HG02610 (cell line): Measurements from ENCODE around the gene FAM9B.
"Not testable (repeated sequence)": the region's sequence is repeated elsewhere in the genome, so short reads cannot be mapped to it uniquely, and the experiment has no call there.

Source experiments
- ATAC-seq: cut with Tn5 transposase; IDR thresholded peaks from one replicate; pipeline ENCODE4 v1.9.1; 2021; ENCODE audit warnings: mild to moderate bottlenecking, moderate library complexity; ENCODE audit not compliant: unreplicated experiment

Gene FAM9B

DNA sequence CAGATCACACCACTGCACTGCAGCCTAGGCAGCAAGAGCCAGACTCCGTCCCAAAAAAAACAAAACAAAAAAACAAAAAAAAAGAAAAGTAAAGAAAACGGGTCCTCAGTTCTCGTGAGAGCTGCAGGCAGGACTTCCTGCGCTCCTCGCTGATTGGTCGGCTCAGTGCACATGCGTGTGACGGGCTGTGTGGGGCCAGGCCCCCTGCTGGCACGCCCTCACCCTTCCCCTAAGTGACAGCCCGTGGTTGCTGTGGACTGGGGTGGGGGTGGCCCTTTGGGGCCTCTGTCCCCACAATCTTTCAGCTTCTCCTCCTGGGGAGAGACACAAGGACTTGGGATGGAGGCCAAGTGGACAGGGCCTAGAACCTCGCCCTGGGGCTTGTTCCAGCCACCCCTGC, at the start of gene FAM9B:
Gene FAM9B (minus strand): TSS at position 139 of the 400 bp plus-strand sequence. CDS start 1,141 bp downstream, outside the sequence.
- ATAC-seq, result no peak

DNA sequence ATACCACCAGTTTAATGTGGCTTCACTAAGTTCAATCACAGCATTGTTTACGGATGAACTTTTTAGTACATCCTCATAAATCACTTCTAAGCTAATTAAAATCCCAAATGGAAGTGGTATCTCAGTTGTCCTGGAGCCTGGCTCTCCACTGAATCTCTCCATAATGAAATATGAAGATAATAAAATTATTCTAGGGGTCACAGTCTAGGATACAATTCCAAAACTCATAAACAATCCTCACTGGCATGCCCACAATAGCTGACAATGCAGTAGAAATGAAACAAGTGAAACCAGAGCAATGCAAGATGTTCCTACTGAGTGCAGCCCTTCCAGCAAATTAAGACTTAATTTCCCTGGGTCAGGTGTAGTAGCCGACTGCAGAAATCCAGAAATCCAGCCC, 47.3 kb upstream of the FAM9B start:
- ATAC-seq, result no peak

DNA sequence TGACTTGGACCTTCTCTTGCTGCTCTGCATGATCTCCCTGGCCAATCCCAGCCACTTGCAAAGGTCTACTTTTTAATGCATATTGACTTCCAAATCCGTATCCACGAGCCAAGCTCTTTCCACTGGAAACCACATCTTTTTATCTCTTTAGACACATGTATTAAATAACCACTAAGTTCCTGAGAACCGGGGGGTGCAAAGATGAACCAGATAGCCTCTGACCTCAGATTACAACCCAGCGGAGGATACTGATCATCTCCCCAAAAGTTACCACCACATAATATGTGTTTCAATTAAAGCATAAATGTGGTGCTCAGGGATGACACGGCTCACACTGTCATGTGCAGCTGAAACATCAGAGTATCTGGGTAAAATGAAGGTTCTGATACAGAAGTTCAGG, 40.4 kb upstream of the FAM9B start:
- no peak for ATAC-seq

DNA sequence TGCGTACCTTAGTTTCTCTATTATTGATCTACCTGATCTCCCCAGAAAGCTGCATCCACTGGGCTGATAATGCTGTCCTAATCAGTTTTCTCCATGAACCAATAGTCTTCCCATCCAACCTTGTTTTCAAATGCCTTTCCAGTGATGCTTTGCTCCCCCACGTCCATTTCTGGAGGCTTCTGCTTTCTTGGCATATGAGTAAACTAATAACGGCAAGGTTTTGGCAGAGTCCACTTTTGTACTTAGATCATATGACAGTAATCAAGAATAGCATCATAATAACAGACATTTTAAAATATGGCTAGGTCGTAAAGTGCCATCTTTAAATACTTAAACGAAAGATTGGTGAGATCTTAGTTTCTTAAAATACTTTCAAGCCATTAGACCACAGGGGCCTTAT, 38.4 kb upstream of the FAM9B start:
- ATAC-seq, result no peak

DNA sequence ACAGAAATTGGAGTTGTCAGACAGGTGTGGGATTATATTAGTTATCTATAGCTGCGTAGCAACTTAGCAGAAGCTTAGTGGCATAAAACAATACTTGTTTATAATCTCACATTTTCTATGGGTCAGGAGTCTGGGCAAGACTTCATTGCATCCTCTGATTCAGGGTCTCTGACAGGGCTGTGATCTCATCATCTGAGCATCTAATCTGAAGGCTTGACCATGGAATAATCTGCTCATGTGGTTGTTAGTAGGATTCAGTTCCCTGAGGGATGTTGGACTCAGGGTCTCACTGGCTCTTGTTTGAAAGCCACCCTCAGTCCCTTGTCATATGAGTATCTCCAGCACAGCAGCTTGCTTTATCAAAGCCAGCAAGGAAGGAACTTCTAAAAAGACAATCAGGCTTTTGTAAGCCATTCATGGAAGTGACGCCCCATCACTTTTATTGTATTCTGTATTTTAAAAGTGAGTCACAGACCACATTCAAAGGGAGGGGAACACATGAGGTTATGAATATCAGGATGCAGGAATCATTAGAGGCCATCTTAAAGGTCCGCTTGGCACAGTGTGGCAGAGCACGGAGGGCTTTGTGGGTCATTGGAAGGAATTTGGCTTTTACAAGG, 37.2 kb upstream of the FAM9B start:
- ATAC-seq, result no peak

DNA sequence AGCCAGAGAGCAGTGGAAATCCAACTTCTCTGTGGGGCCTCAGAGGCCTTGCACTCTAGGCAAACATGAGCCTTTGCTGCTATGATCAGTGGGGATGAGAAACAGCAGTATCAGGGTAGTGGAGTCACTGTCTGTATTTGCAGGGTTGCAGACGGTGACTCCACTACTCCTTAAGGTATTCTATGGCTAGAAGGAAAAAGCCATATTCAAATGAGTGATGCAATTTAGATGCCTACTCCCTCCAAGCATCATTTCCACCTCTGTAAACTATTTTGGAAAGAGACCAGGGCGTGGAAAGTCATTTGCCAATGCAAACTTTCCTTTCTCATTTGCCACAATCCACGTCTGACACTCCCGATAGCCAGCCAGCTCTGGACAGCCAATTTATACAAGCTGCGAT, 35.6 kb upstream of the FAM9B start:
- no peak for ATAC-seq

DNA sequence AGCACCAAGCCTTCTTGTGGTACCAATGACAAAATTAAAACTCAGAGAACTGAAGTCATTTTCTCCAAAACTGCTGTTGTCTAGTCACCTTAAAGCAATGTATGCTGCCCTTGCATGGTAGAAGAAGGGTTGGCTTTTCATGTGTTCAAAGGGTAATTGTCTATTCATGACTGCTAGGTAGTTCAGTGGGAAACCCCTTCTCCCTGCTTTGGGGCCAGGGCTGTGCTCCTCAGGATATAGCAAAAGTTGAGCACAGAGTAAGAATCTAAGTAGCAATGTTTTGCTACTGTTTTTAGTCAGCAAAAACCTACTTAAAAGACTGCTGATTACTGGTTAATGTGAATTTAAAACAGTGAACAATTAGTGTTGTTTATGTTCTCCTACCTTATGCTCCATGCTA, 30.8 kb upstream of the FAM9B start:
- ATAC-seq, result no peak

DNA sequence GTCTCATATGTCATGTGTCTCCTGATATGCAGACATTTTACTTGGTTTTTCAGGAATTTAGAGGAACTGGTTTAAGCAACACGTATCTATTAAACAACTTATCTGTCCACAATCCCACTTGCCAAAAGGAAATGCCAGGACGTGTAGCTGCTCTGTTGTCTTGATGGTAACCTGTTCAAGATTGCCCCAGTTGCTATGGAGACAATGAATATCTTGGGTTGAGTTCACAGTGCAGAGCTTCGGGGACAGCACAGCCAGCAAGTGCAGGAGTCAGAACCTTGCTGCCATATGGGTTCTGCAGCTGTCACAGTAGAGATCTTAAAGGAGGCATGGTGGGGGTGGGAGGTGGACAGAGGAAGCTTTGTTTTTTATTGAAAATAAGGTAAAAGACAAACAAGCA, 28.7 kb upstream of the FAM9B start:
- no peak for ATAC-seq

DNA sequence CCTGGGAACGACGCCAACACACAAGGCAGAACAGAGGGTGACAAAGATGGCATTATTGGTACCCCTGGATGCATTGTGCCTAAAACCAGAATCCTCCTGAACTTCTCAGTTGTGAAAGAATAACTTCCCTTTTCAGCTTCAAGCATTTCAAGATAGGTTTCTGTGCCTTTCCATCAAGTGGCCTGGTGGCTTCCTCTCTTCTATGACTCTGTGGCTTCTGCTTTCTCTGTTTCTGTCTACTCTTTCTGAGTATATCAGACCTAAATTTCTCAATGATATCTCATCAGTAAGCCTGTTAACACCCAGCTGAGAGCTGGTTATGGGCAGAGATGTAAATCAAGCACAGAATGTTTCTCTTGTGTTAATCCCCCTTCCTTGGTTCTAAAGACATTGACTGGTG, 21.4 kb upstream of the FAM9B start:
- ATAC-seq, result no peak

DNA sequence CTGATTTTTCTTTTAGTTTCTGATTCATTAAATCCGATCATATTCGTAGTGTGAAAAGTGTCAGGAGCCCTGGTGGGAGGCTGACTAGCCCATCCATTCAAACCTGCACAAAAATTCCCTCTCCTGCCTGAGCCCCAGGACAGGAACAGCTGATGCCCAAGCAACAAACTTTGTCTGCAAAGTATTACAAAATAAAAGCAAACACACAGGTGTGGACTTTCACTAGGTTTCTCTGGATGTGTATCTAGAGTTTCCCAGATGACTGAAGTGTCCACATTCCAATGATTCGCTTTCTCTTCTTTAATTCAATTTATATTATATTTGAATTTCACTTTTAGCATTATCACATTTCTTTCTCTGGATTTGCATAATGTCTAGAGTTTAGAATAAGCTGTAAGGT, 18.2 kb upstream of the FAM9B start:
- ATAC-seq, result no peak

DNA sequence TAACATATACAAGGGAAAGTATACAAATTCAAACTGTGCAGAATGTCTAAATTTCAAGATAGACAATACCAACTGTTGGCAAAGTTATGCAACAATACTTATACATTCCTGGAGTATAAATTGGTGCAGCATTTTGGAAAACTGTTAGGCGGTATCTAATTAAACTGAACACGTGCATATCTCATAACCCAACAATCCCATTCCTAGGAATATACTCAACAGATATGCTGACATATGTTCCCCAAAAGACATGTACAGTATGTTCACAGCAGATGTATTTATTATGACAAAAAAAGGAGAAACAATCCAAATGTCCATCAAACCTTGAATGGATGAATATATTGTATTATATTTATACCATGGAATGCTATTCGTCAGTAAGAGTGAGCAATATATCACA, 16.4 kb upstream of the FAM9B start:
- no peak for ATAC-seq

DNA sequence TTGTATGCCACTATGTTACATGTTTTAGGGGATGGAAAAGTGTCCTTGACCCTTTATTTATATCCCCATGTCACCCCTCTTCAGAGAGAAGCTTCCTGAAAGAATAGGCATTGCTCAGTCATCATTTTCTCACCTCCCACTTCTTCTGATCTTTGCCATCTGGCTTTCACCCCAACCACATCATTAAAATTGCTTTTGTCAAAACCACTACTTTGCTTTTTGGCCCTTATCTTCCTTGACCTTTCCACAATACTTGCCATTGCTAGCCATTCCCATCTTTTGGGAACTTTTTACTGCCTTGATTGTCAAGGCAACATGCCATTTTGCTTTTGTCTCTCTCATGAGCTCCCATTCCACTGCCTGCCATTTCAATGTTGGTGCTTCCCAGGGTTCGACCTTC, 14.9 kb upstream of the FAM9B start:
- no peak for ATAC-seq

DNA sequence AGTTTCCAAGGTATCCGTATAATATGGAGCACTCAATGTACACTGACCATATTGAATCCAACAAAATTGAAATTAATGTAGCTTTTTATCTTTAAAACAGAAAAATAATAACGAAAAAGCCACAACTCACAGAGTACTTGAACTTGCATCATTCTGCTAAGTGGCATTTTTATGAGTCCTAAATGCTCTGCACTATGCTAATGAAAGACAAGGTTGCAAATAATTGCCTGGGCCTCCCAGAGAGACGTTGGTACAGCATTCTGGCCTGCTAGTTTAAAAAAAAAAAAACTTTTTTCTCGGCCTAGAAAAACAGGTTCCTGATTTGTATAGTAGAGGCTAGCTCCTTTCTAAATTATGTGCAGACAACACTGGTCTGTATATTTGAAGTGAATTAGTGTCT, 4.3 kb upstream of the FAM9B start:
- no peak for ATAC-seq

DNA sequence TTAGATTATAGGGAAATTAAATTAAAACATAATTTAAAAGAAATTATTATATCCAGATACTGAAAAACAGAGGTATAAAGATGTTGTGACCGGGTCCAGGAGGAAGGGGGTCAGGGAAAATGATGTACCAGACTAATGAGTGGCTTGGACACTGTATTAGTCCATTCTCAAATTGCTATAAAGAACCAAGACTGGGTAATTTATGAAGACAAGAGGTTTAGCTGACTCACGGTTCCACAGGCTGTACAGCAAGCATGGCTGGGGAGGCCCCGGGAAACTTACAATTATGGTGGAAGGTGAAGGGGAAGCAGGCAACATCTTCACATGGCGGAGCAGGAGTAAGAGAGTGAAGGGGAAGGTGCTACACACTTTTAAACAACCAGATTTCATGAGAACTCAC, 3.4 kb upstream of the FAM9B start:
- no peak for ATAC-seq

DNA sequence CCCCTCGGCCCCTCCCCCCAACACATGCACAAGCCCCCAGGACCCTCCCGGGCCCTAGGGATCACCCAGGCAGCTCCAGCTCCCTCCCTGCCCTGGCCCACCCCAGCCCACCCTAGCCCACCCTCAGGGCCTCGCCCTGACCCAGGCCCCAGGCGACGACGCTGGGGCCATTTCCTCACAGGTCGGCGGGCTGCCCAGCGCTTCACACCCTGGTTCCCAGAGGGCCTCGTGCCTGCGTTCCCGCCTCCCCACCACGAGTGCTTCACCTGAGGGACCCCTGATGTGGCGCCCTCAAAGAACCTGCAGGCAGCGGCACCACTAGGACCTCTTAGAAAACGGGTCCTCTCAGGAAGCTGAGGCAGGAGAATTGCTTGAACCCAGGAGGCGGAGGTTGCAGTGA, 341 bp downstream of the FAM9B start:
- ATAC-seq, result no peak

DNA sequence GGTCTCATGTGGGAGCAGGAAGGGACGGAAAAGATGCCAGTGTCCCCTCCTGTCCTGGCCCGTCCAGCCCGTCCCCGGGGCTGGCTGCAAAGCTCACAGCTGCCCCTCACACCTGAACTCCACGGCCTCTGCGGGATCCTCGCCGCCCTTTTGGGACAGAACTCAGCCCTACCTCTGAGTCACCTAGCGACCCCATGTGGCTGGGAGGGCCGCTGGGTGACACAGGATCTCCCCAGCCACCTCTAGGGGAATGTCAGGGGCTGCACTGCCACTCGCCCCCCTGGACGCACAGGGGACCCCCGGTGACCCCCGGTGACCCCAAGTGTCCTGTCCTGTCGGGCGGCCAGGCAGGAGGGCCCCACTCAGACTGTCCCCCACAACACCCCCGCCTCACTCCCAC, 748 bp downstream of the FAM9B start:
- ATAC-seq, result no peak

DNA sequence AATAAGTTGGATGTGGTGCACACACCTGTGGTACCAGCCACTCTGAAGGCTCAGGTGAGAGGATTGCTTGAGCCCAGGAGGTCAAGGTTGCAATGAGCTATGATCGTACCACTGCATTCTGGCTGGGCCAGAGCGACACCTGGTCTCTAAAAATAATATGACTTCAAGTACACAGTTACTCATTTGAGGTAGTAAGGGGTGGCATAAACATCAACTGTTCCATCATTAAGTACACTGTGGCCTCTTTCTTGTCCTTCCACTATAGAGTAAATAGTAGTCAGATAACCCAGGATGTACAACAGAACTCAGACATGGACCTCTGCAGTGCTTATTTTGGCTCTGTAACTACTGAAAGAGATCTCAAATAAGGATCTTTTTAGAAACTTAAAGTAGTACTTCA, 10.6 kb downstream of the FAM9B start:
- ATAC-seq, result no peak

DNA sequence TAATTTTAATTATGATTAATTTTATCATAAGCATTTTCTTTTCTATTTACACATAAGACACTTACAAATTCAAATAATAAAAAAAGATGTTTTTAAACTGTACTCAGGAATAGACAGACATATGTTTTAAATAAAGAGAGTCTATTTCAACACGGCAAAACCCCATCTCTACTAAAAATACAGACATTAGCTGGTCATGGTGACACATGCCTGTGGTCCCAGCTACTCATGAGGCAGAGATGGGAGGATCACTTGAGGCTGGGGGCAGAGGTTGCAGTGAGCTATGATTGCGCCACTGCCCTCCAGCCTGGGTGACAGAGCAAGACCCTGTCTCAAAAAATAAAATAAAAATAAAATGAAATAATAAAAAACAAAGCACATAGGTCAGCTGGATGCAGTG, 14.8 kb downstream of the FAM9B start:
- ATAC-seq, result no peak

DNA sequence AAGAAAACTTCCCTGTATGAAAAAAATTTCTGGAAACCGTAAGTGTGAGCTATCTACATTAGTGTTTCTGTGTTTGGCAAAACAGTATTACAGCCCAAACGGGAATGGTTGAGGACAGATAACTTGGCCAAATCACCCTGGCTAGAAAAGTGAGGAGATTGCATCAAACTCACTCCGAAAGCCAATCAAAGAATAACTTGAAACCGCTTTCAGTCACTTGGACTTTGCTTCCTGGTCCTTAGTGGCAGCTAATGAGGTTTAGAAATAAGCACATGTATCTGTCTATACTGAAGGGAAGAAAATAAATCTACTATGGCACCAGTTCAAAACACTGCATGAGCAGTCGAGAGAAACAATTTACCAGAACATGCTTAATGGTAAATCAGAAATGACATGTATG, 15.6 kb downstream of the FAM9B start:
- ATAC-seq, result not testable (repeated sequence)

DNA sequence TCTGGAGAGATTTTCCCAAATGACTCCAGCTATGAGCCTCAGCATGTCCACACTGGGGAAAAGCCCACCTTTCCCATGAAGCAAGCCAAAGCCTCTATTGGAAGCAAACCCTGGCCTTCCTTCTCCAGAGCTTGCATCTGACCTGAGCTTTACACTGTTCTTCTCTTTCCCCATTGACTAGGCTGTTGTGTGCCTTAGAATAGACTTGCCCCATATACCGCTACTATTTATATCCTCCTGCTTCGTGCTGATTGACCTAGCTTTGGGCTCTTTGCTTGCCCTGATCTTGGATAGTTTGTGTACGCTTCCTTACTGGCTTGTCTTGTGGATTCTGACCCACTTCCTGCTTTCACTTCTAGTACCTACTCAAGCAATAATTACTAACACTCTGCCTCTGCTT, 30.9 kb downstream of the FAM9B start:
- ATAC-seq, result no peak

DNA sequence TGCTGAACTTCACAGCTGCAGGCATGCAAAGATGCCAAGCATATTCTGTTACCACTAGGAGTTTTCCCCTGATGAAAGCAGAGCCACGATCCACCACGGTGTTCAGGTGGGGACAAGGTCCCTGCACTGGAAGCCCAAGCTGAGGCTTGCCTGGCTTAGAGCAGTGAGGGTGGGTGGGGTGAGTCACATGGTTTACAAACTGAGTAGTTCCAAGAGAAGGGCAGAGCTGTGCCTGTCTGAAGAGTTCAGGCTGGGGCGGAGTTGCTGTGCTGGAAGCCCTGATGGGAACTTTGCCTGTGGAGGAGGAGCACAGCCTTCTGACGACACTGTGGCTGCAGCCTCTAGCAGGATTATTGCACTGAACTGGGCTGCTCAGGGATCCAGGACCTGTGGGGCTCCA, 45.5 kb downstream of the FAM9B start:
- no peak for ATAC-seq

DNA sequence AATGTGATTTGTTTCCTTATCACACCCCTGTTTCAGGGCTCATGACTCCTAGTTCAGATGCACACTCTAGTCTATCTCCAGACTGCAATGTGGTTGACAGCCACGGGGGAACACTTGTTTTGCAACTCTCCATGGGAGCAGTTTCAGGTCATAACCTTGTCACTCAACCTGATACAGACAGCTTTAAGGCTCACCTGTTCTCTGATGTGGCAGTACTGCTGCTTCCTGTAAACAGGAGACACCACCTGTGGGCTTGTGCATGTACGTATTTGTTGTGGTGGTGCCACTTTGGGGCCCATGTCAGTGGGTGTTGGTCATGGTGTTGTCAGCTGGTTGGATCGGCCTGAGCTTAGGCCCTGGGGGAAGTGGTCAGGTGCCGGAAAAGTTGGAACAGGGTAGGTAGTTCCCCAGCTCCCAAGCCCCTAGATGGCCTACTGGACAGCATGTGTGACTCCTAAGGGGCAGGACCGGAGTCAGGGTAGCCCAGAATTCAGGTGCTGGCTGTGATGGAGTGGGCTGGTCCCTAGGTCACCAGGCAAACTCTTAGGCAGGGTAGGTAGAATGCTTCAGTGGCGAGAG, 46.2 kb downstream of the FAM9B start:
- ATAC-seq, result no peak

DNA sequence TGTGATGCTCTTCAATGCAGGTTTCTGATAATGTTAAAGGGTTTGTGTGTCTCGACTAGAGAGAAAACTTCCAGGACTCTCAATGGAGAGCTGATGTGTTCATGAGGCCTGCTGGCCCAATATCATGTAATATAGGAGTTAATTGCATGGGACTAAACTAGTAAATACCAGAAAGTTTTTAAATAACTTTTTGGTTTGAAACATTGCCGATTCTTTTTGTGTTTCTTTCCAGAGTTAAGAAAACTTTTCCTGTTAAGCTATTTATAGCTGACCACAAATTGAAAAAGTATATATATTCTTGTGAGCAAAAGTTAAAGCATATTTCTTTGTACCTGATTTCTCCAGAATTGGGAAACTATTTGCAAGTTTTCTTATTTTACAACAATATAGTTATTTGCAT, 49.7 kb downstream of the FAM9B start:
- ATAC-seq, result no peak
